ENCODE measurements around the gene WWOX.

DNA sequence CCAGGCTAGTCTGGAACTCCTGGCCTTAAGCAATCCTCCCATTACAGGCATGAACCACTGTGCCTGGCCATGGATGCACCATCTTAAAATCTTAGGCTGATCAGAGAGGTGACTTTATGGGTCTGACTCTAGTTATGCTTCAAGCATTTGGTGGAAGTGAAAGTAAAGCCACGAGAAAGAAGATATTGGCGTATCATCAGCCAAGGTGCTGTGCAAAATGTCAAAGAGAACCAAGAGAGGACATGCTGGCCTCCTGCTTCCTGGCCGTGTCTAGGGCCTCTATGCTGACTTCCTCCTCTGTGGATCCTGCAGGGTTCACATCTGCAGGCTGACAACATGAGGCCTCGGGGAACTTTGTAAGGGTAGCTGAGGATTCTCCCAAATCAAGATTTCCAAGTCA is 1115.8 kb downstream of the WWOX start:
- TF ChIP-seq CTCF (IDR thresholded peaks at IDR 0.05): no peak
- no peak for TF ChIP-seq POLR2A (IDR thresholded peaks at IDR 0.05)
